HG03135 (cell line): ENCODE data around the gene USP17L18.
"Not testable (repeated sequence)": the region's sequence is repeated elsewhere in the genome, so short reads cannot be mapped to it uniquely, and the experiment has no call there.

Experiments used
- ATAC-seq: cut with Tn5 transposase; IDR thresholded peaks from one replicate; pipeline ENCODE4 v1.9.1; 2021; ENCODE audit warnings: mild to moderate bottlenecking, moderate library complexity; ENCODE audit not compliant: unreplicated experiment

USP17L18 gene, protein sequence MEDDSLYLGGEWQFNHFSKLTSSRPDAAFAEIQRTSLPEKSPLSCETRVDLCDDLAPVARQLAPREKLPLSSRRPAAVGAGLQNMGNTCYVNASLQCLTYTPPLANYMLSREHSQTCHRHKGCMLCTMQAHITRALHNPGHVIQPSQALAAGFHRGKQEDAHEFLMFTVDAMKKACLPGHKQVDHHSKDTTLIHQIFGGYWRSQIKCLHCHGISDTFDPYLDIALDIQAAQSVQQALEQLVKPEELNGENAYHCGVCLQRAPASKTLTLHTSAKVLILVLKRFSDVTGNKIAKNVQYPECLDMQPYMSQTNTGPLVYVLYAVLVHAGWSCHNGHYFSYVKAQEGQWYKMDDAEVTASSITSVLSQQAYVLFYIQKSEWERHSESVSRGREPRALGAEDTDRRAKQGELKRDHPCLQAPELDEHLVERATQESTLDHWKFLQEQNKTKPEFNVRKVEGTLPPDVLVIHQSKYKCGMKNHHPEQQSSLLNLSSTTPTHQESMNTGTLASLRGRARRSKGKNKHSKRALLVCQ

DNA sequence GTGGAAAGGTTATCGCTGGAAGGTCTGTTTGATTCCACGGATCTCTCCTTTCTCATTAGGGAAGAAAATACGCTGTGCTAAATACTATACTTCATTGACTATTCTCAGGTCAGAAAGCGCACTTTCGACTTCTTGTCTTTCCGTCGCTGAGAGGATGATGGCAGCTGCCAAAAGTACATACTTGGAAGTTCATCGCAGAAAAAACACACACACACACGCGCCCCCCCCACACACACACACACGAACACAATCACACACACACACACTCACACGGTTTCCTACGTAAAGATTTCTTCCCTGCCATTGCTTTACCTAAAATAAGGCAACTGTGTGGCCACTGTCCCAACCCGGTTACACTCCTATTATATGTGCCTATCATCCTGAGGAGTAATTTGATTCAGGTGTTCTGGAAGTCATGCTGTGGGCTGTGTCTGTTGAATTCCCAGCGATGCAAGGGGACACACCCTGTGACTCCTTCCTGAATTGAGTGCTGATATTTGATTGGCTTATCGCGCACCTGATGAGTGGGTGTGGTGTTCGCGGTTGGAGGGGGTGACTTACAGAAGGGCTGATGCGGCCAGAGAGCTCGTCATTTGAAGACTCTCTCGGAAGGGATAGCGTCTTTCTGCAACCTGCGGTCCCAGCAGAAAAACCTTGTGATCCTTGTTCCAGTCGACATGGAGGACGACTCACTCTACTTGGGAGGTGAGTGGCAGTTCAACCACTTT lies at the start of gene USP17L18:
Gene USP17L18 (plus strand): TSS at position 678 of the 728 bp plus-strand sequence. CDS start 0 bp downstream, at position 678.
- not testable (repeated sequence) for ATAC-seq

DNA sequence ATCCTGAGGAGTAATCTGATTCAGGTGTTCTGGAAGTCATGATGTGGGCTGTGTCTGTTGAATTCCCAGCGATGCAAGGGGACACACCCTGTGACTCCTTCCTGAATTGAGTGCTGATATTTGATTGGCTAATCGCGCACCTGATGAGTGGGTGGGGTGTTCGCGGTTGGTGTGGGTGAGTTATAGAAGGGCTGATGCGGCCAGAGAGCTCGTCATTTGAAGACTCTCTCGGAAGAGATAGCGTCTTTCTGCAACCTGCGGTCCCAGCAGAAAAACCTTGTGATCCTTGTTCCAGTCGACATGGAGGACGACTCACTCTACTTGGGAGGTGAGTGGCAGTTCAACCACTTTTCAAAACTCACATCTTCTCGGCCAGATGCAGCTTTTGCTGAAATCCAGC lies 38.1 kb upstream of the USP17L18 start, which contains the start of gene USP17L10:
Gene USP17L10 (plus strand): TSS at position 301 of the 400 bp plus-strand sequence. CDS start 0 bp downstream, at position 301.
- not testable (repeated sequence) for ATAC-seq

DNA sequence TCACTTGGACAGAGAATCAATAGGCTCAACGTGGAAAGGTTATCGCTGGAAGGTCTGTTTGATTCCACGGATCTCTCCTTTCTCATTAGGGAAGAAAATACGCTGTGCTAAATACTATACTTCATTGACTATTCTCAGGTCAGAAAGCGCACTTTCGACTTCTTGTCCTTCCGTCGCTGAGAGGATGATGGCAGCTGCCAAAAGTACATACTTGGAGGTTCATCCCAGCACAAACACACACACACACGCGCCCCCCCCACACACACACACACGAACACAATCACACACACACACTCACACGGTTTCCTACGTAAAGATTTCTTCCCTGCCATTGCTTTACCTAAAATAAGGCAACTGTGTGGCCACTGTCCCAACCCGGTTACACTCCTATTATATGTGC lies 33.7 kb upstream of the USP17L18 start:
- ATAC-seq = not testable (repeated sequence)

DNA sequence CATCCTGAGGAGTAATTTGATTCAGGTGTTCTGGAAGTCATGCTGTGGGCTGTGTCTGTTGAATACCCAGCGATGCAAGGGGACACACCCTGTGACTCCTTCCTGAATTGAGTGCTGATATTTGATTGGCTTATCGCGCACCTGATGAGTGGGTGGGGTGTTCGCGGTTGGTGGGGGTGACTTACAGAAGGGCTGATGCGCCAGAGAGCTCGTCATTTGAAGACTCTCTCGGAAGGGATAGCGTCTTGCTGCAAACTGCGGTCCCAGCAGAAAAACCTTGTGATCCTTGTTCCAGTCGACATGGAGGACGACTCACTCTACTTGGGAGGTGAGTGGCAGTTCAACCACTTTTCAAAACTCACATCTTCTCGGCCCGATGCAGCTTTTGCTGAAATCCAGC lies 33.3 kb upstream of the USP17L18 start, which contains the start of gene USP17L11:
Gene USP17L11 (plus strand): TSS at position 301 of the 400 bp plus-strand sequence. CDS start 0 bp downstream, at position 301.
- not testable (repeated sequence) for ATAC-seq

DNA sequence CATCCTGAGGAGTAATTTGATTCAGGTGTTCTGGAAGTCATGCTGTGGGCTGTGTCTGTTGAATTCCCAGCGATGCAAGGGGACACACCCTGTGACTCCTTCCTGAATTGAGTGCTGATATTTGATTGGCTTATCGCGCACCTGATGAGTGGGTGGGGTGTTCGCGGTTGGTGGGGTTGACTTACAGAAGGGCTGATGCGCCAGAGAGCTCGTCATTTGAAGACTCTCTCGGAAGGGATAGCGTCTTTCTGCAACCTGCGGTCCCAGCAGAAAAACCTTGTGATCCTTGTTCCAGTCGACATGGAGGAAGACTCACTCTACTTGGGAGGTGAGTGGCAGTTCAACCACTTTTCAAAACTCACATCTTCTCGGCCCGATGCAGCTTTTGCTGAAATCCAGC lies 28.6 kb upstream of the USP17L18 start, which contains the start of gene USP17L12:
Gene USP17L12 (plus strand): TSS at position 301 of the 400 bp plus-strand sequence. CDS start 0 bp downstream, at position 301.
- not testable (repeated sequence) for ATAC-seq

DNA sequence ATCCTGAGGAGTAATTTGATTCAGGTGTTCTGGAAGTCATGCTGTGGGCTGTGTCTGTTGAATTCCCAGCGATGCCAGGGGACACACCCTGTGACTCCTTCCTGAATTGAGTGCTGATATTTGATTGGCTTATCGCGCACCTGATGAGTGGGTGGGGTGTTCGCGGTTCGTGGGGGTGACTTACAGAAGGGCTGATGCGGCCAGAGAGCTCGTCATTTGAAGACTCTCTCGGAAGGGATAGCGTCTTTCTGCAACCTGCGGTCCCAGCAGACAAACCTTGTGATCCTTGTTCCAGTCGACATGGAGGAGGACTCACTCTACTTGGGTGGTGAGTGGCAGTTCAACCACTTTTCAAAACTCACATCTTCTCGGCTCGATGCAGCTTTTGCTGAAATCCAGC lies 23.8 kb upstream of the USP17L18 start, which contains the start of gene USP17L13:
Gene USP17L13 (plus strand): TSS at position 301 of the 400 bp plus-strand sequence. CDS start 0 bp downstream, at position 301.
- not testable (repeated sequence) for ATAC-seq

DNA sequence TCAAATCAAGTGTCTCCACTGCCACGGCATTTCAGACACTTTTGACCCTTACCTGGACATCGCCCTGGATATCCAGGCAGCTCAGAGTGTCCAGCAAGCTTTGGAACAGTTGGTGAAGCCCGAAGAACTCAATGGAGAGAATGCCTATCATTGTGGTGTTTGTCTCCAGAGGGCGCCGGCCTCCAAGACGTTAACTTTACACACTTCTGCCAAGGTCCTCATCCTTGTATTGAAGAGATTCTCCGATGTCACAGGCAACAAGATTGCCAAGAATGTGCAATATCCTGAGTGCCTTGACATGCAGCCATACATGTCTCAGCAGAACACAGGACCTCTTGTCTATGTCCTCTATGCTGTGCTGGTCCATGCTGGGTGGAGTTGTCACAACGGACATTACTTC lies 18.2 kb upstream of the USP17L18 start:
- ATAC-seq = not testable (repeated sequence)

DNA sequence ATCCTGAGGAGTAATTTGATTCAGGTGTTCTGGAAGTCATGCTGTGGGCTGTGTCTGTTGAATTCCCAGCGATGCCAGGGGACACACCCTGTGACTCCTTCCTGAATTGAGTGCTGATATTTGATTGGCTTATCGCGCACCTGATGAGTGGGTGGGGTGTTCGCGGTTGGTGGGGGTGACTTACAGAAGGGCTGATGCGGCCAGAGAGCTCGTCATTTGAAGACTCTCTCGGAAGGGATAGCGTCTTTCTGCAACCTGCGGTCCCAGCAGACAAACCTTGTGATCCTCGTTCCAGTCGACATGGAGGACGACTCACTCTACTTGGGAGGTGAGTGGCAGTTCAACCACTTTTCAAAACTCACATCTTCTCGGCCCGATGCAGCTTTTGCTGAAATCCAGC lies 14.3 kb upstream of the USP17L18 start, which contains the start of gene USP17L15:
Gene USP17L15 (plus strand): TSS at position 301 of the 400 bp plus-strand sequence. CDS start 0 bp downstream, at position 301.
- not testable (repeated sequence) for ATAC-seq

DNA sequence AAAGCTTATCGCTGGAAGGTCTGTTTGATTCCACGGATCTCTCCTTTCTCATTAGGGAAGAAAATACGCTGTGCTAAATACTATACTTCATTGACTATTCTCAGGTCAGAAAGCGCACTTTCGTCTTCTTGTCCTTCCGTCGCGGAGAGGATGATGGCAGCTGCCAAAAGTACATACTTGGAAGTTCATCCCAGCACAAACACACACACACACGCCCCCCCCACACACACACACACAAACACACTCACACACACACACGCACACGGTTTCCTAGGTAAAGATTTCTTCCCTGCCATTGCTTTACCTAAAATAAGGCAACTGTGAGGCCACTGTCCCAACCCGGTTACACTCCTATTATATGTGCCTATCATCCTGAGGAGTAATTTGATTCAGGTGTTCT lies 10.0 kb upstream of the USP17L18 start:
- ATAC-seq = not testable (repeated sequence)

DNA sequence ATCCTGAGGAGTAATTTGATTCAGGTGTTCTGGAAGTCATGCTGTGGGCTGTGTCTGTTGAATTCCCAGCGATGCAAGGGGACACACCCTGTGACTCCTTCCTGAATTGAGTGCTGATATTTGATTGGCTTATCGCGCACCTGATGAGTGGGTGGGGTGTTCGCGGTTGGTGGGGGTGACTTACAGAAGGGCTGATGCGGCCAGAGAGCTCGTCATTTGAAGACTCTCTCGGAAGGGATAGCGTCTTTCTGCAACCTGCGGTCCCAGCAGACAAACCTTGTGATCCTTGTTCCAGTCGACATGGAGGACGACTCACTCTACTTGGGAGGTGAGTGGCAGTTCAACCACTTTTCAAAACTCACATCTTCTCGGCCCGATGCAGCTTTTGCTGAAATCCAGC lies 4.9 kb upstream of the USP17L18 start, which contains the start of gene USP17L17:
Gene USP17L17 (plus strand): TSS at position 301 of the 400 bp plus-strand sequence. CDS start 0 bp downstream, at position 301.
- ATAC-seq = not testable (repeated sequence)

DNA sequence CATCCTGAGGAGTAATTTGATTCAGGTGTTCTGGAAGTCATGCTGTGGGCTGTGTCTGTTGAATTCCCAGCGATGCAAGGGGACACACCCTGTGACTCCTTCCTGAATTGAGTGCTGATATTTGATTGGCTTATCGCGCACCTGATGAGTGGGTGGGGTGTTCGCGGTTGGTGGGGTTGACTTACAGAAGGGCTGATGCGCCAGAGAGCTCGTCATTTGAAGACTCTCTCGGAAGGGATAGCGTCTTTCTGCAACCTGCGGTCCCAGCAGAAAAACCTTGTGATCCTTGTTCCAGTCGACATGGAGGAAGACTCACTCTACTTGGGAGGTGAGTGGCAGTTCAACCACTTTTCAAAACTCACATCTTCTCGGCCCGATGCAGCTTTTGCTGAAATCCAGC lies 4.6 kb downstream of the USP17L18 start, which contains the start of gene USP17L19:
Gene USP17L19 (plus strand): TSS at position 301 of the 400 bp plus-strand sequence. CDS start 0 bp downstream, at position 301.
- ATAC-seq = not testable (repeated sequence)

DNA sequence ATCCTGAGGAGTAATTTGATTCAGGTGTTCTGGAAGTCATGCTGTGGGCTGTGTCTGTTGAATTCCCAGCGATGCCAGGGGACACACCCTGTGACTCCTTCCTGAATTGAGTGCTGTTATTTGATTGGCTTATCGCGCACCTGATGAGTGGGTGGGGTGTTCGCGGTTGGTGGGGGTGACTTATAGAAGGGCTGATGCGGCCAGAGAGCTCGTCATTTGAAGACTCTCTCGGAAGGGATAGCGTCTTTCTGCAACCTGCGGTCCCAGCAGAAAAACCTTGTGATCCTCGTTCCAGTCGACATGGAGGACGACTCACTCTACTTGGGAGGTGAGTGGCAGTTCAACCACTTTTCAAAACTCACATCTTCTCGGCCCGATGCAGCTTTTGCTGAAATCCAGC lies 9.4 kb downstream of the USP17L18 start, which contains the start of gene USP17L20:
Gene USP17L20 (plus strand): TSS at position 301 of the 400 bp plus-strand sequence. CDS start 0 bp downstream, at position 301.
- not testable (repeated sequence) for ATAC-seq

DNA sequence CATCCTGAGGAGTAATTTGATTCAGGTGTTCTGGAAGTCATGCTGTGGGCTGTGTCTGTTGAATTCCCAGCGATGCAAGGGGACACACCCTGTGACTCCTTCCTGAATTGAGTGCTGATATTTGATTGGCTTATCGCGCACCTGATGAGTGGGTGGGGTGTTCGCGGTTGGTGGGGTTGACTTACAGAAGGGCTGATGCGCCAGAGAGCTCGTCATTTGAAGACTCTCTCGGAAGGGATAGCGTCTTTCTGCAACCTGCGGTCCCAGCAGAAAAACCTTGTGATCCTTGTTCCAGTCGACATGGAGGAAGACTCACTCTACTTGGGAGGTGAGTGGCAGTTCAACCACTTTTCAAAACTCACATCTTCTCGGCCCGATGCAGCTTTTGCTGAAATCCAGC lies 14.1 kb downstream of the USP17L18 start, which contains the start of gene USP17L21:
Gene USP17L21 (plus strand): TSS at position 301 of the 400 bp plus-strand sequence. CDS start 0 bp downstream, at position 301.
- ATAC-seq = not testable (repeated sequence)

DNA sequence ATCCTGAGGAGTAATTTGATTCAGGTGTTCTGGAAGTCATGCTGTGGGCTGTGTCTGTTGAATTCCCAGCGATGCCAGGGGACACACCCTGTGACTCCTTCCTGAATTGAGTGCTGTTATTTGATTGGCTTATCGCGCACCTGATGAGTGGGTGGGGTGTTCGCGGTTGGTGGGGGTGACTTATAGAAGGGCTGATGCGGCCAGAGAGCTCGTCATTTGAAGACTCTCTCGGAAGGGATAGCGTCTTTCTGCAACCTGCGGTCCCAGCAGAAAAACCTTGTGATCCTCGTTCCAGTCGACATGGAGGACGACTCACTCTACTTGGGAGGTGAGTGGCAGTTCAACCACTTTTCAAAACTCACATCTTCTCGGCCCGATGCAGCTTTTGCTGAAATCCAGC lies 18.9 kb downstream of the USP17L18 start, which contains the start of gene USP17L22:
Gene USP17L22 (plus strand): TSS at position 301 of the 400 bp plus-strand sequence. CDS start 0 bp downstream, at position 301.
- not testable (repeated sequence) for ATAC-seq

DNA sequence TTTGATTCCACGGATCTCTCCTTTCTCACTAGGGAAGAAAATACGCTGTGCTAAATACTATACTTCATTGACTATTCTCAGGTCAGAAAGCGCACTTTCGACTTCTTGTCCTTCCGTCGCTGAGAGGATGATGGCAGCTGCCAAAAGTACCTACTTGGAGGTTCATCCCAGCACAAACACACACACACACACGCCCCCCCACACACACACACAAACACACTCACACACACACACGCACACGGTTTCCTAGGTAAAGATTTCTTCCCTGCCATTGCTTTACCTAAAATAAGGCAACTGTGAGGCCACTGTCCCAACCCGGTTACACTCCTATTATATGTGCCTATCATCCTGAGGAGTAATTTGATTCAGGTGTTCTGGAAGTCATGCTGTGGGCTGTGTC lies 23.3 kb downstream of the USP17L18 start:
- not testable (repeated sequence) for ATAC-seq
